NT2/D1 (cell line): ENCODE measurements around the gene NLGN1.

Experiments used
- DNase-seq: peaks from one replicate; pipeline ENCODE4 v3.0.0-alpha.2; 2011; ENCODE audit warnings: low read depth, low spot score
- H3K27me3 ChIP-seq: 2 replicates; pipeline ENCODE4 v1.6.0; 2011; ENCODE audit warnings: mild to moderate bottlenecking; ENCODE audit not compliant: insufficient read length, insufficient read depth
- H3K36me3 ChIP-seq: 2 replicates; pipeline ENCODE4 v1.6.1; 2011; ENCODE audit warnings: mild to moderate bottlenecking, low read length, mixed read lengths; ENCODE audit not compliant: insufficient read depth, insufficient read length
- H3K4me1 ChIP-seq: 2 replicates; pipeline ENCODE4 v1.5.1; 2011; ENCODE audit not compliant: insufficient read depth, insufficient read length
- H3K4me3 ChIP-seq: 2 replicates; pipeline ENCODE4 v1.5.1; 2011; ENCODE audit warnings: low read depth; ENCODE audit not compliant: insufficient read length
- H3K9ac ChIP-seq: 2 replicates; pipeline ENCODE4 v1.6.0; 2011; ENCODE audit warnings: low read depth; ENCODE audit not compliant: insufficient read length
- H3K9me3 ChIP-seq: 2 replicates; pipeline ENCODE4 v1.5.1; 2011; ENCODE audit warnings: mild to moderate bottlenecking, low read length; ENCODE audit not compliant: insufficient read depth
- SUZ12 ChIP-seq: IDR thresholded peaks from 2 replicates; pipeline ENCODE4 v1.6.1; 2011; ENCODE audit not compliant: insufficient read length, insufficient read depth; ENCODE audit errors: extremely low read depth
- YY1 ChIP-seq: IDR thresholded peaks from 2 replicates; pipeline ENCODE4 v1.6.1; 2011; ENCODE audit not compliant: insufficient read length, insufficient read depth
- ZNF274 ChIP-seq: IDR thresholded peaks from 2 replicates; pipeline ENCODE4 v1.6.1; 2011; ENCODE audit warnings: mild to moderate bottlenecking, low read depth, low read length

Gene NLGN1

GRCh38 chr3:174191895-174192294 lies 794.4 kb downstream of the NLGN1 start:
- no peaks in the 10 kb centered on the region for H3K4me1 ChIP-seq
- no peaks in the 10 kb centered on the region for H3K36me3 ChIP-seq
- H3K9ac ChIP-seq = no peak overlapping the region
- H3K4me3 ChIP-seq = no peak overlapping the region
- TF ChIP-seq ZNF274 = no peak
- no peak for TF ChIP-seq YY1
- no peak for TF ChIP-seq SUZ12
- no peak for DNase-seq
- no peaks in the 10 kb centered on the region for H3K27me3 ChIP-seq
- H3K9me3 ChIP-seq = no peaks in the 10 kb centered on the region

GRCh38 chr3:174192471-174192870 lies 794.9 kb downstream of the NLGN1 start:
- TF ChIP-seq SUZ12 (no peak), YY1 (no peak), ZNF274 (no peak)
- no peaks in the 10 kb centered on the region for H3K27me3 ChIP-seq
- H3K9me3 ChIP-seq = no peaks in the 10 kb centered on the region
- no peaks in the 10 kb centered on the region for H3K36me3 ChIP-seq
- H3K4me3 ChIP-seq = no peak overlapping the region
- no peak overlapping the region for H3K9ac ChIP-seq
- no peaks in the 10 kb centered on the region for H3K4me1 ChIP-seq
- DNase-seq = no peak

- no peaks in the 10 kb centered on the region for H3K27me3 ChIP-seq
- no peak for DNase-seq
- H3K9ac ChIP-seq = no peak overlapping the region
- no peaks in the 10 kb centered on the region for H3K9me3 ChIP-seq
- no peak overlapping the region for H3K4me3 ChIP-seq
- no peaks in the 10 kb centered on the region for H3K36me3 ChIP-seq
- H3K4me1 ChIP-seq = no peaks in the 10 kb centered on the region
- TF ChIP-seq SUZ12 = no peak
- no peak for TF ChIP-seq YY1
- TF ChIP-seq ZNF274 = no peak
Measured at GRCh38 chr3:174193604-174194003, 796.1 kb downstream of the NLGN1 start.

GRCh38 chr3:174197416-174197815 lies 799.9 kb downstream of the NLGN1 start:
- no peak for TF ChIP-seq ZNF274
- Histone ChIP-seq H3K4me3 (no peak overlapping the region), H3K9ac (no peak overlapping the region), H3K27me3 (no peaks in the 10 kb centered on the region), H3K36me3 (no peaks in the 10 kb centered on the region), H3K4me1 (no peaks in the 10 kb centered on the region), H3K9me3 (no peaks in the 10 kb centered on the region)
- DNase-seq = no peak

- H3K4me3 ChIP-seq = no peak overlapping the region
- no peaks in the 10 kb centered on the region for H3K9me3 ChIP-seq
- no peak for TF ChIP-seq ZNF274
- no peak for TF ChIP-seq SUZ12
- TF ChIP-seq YY1 = no peak
- no peaks in the 10 kb centered on the region for H3K4me1 ChIP-seq
- DNase-seq = no peak
- H3K36me3 ChIP-seq = no peaks in the 10 kb centered on the region
- no peaks in the 10 kb centered on the region for H3K27me3 ChIP-seq
- H3K9ac ChIP-seq = no peak overlapping the region
Measured at GRCh38 chr3:174198199-174198598, 800.7 kb downstream of the NLGN1 start.

GRCh38 chr3:174199696-174200095 lies 802.2 kb downstream of the NLGN1 start:
- Histone ChIP-seq H3K9me3 (no peaks in the 10 kb centered on the region), H3K4me1 (no peaks in the 10 kb centered on the region), H3K4me3 (no peak overlapping the region), H3K9ac (no peak overlapping the region), H3K27me3 (no peaks in the 10 kb centered on the region), H3K36me3 (no peaks in the 10 kb centered on the region)
- TF ChIP-seq YY1 (no peak), ZNF274 (no peak), SUZ12 (no peak)
- no peak for DNase-seq

- Histone ChIP-seq H3K9me3 (no peaks in the 10 kb centered on the region), H3K9ac (no peak overlapping the region), H3K4me1 (no peaks in the 10 kb centered on the region), H3K36me3 (no peaks in the 10 kb centered on the region), H3K4me3 (no peak overlapping the region), H3K27me3 (no peaks in the 10 kb centered on the region)
- DNase-seq = no peak
- TF ChIP-seq YY1 = no peak
- no peak for TF ChIP-seq ZNF274
- TF ChIP-seq SUZ12 = no peak
Measured at GRCh38 chr3:174202116-174202515, 804.6 kb downstream of the NLGN1 start.

GRCh38 chr3:174202561-174202960 lies 805.0 kb downstream of the NLGN1 start:
- DNase-seq = no peak

More at GRCh38 chr3:174202561-174202960, 805.0 kb downstream of the NLGN1 start:
- TF ChIP-seq SUZ12 (no peak), YY1 (no peak), ZNF274 (no peak)
- Histone ChIP-seq H3K36me3 (no peaks in the 10 kb centered on the region), H3K9ac (no peak overlapping the region), H3K9me3 (no peaks in the 10 kb centered on the region), H3K27me3 (no peaks in the 10 kb centered on the region), H3K4me1 (no peaks in the 10 kb centered on the region), H3K4me3 (no peak overlapping the region)
